Measurements from ENCODE around the gene SLC35C1.
"Not testable (repeated sequence)": the region's sequence is repeated elsewhere in the genome, so short reads cannot be mapped to it uniquely, and the experiment has no call there.

Gene SLC35C1

DNA sequence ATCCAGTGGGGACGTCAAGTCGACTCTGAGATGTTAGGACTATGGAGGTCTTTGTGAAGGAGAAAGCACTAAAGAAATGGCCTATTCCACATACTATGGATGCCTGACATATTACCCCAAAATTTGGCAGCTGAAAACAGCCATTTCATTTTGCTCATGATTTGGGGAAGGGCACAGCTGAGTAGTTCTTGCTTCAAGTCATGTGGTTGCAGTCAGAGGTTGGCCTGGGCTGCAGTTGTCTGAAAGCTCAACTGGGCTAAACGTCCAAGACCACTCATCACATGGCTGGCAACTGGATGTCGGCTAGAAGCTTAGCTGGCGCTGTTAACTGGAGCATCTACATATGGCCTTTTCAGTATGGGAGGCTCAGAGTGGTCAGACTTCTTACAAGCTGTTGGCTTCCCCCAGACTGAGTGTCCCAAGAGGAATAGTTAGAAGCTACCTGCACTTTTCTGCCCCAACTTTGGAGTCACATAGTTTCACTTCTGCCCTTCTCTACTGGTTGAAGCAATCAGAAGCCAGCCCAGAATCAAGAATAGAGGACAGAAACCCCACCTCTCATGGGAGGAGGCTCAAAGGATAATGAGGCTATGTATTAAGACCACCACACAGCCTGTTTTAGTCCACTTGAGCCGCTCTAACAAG, 14.1 kb downstream of the SLC35C1 start:
- Histone ChIP-seq H3K9ac (ENCODE audit: low read length) (no peak overlapping the region), H3K4me1 (ENCODE audit: control insufficient read depth, insufficient read depth, low read length) (no peaks in the 10 kb centered on the region), H3K9me3 (ENCODE audit: control insufficient read depth, low read length) (no peaks in the 10 kb centered on the region), H3K36me3 (ENCODE audit: control insufficient read depth, insufficient read depth, low read length) (no peaks in the 10 kb centered on the region), H3K27me3 (ENCODE audit: control insufficient read depth, insufficient read depth, low read length) (no peaks in the 10 kb centered on the region), H3K4me3 (ENCODE audit: low read length) (no peak overlapping the region)

DNA sequence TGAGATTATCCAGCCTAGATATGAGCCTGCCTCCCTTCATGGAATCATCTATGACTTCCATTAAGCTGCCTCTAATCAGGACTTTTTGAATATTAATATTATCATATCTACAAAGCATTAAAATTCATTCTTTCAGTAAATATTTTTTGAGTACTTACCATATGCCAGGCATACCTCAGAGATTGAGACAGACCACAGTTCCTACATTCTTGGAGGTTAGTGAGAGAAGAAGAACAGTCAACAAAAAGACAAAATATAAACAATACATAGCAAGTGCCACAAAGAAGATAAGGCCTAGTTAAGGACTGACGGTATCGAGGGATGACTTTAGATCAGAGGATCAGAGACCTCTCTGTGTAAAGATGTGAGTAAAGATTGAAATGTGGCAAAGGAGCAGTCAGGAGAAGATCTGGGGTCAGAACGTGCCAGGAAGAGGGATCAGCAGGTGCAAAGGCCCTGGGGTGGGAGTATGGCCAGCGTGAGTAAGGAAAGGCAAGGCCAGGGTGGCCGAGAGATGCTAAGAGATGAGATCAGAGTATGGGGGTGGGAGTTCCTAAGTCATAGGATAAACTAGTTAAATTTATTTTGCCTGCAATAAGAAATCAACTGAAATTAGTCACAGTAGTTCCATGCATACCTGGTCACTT, 15.4 kb downstream of the SLC35C1 start:
- Histone ChIP-seq H3K9ac (ENCODE audit: low read length) (no peak overlapping the region), H3K27me3 (ENCODE audit: control insufficient read depth, insufficient read depth, low read length) (no peaks in the 10 kb centered on the region), H3K9me3 (ENCODE audit: control insufficient read depth, low read length) (no peaks in the 10 kb centered on the region)

DNA sequence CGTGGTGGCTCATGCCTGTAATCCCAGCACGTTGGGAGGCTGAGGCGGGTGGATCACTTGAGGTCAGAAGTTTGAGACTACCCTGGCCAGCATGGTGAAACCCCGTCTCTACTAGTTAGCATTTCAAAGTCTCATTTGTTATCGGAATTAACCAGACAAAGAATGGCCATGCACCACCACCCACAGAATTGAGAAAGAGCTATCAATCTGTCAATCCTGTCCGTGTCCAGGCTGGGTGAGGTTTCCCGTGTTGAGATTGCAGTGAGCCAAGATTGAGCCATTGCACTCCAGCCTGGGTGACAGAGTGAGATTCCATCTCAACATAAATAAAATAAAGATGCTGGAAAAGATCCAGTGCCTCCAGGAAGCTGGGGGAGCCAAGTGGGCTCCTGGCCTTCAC, 21.5 kb downstream of the SLC35C1 start:
- H3K9me3 ChIP-seq (ENCODE audit: control insufficient read depth, low read length); H3K27me3 ChIP-seq (ENCODE audit: control insufficient read depth, insufficient read depth, low read length); H3K36me3 ChIP-seq (ENCODE audit: control insufficient read depth, insufficient read depth, low read length); H3K4me1 ChIP-seq (ENCODE audit: control insufficient read depth, insufficient read depth, low read length); H3K4me3 ChIP-seq (ENCODE audit: low read length); H3K9ac ChIP-seq (ENCODE audit: low read length): not testable (repeated sequence)

More for the DNA sequence above, 15.4 kb downstream of the SLC35C1 start:
- no peak overlapping the region for H3K4me3 ChIP-seq (ENCODE audit: low read length)
- no peaks in the 10 kb centered on the region for H3K36me3 ChIP-seq (ENCODE audit: control insufficient read depth, insufficient read depth, low read length)
- H3K4me1 ChIP-seq (ENCODE audit: control insufficient read depth, insufficient read depth, low read length): no peaks in the 10 kb centered on the region

DNA sequence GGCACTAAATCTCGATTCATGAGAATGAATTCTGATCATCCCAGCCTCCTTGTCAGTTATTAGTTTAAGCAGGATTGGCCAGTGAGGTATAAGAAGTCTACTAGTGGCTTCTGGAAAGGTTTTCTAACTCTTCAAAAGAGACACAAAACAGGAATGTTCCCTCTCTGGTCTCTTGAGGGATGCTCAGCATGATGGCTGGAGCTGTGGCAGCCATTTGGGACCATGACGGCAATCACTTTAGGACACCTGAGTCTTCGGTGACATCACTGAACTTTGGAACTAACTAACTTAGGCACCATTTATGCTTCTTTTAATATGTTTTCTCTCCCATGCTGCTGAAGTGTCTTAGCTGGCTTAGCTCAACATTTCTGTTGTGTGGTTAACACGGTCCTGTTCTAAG, 22.2 kb downstream of the SLC35C1 start:
- Histone ChIP-seq H3K9ac (ENCODE audit: low read length) (no peak overlapping the region), H3K36me3 (ENCODE audit: control insufficient read depth, insufficient read depth, low read length) (no peaks in the 10 kb centered on the region), H3K27me3 (ENCODE audit: control insufficient read depth, insufficient read depth, low read length) (peaks cover 8% of the 10 kb centered on the region)

DNA sequence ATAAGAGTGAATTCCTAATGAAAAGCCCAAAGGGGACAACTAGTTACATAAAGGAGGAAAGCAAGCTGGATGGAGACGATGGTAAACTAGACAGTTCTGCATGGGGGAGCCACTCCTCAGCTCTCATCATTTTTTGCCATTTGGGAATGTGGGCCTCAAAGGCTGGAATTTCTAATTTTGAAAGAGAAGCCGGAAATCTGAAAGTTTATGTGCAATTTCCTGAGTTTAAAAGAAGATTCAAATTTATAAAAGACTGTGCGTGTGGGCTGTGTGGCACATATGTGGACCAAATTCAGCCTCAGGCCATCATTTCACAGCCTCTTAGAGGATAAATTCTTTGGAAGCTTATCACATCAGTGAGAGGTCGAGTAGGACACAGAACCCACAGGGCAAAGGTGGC, 24.0 kb downstream of the SLC35C1 start:
- H3K36me3 ChIP-seq (ENCODE audit: control insufficient read depth, insufficient read depth, low read length): no peaks in the 10 kb centered on the region
- H3K4me3 ChIP-seq (ENCODE audit: low read length): no peak overlapping the region
- no peaks in the 10 kb centered on the region for H3K9me3 ChIP-seq (ENCODE audit: control insufficient read depth, low read length)
- H3K27me3 ChIP-seq (ENCODE audit: control insufficient read depth, insufficient read depth, low read length): peaks cover 8% of the 10 kb centered on the region
- H3K9ac ChIP-seq (ENCODE audit: low read length): no peak overlapping the region
- no peaks in the 10 kb centered on the region for H3K4me1 ChIP-seq (ENCODE audit: control insufficient read depth, insufficient read depth, low read length)

More for the DNA sequence above, 22.2 kb downstream of the SLC35C1 start:
- H3K9me3 ChIP-seq (ENCODE audit: control insufficient read depth, low read length): no peaks in the 10 kb centered on the region
- no peaks in the 10 kb centered on the region for H3K4me1 ChIP-seq (ENCODE audit: control insufficient read depth, insufficient read depth, low read length)
- no peak overlapping the region for H3K4me3 ChIP-seq (ENCODE audit: low read length)

DNA sequence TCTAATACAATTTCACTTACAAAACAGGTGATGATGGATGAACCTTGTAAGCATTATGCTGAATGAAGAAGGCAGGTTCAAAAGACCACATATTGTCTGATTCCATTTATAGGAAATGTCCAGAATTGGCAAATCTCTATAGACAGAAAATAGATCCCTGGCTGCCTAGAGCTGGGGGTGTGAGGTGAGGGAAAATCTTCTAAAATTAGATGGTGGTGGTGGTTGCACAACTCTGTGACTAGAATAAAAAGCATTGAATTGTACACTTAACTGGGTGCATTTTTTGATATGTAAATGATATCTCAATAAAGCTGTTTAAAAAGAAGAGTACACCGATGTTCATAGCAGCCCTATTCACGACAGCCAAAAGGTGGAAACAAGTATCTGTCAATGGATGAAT, 25.6 kb downstream of the SLC35C1 start:
- H3K36me3 ChIP-seq (ENCODE audit: control insufficient read depth, insufficient read depth, low read length): no peaks in the 10 kb centered on the region
- no peaks in the 10 kb centered on the region for H3K4me1 ChIP-seq (ENCODE audit: control insufficient read depth, insufficient read depth, low read length)
- no peaks in the 10 kb centered on the region for H3K9me3 ChIP-seq (ENCODE audit: control insufficient read depth, low read length)
- H3K27me3 ChIP-seq (ENCODE audit: control insufficient read depth, insufficient read depth, low read length): peaks cover 8% of the 10 kb centered on the region
- no peak overlapping the region for H3K4me3 ChIP-seq (ENCODE audit: low read length)
- H3K9ac ChIP-seq (ENCODE audit: low read length): no peak overlapping the region

DNA sequence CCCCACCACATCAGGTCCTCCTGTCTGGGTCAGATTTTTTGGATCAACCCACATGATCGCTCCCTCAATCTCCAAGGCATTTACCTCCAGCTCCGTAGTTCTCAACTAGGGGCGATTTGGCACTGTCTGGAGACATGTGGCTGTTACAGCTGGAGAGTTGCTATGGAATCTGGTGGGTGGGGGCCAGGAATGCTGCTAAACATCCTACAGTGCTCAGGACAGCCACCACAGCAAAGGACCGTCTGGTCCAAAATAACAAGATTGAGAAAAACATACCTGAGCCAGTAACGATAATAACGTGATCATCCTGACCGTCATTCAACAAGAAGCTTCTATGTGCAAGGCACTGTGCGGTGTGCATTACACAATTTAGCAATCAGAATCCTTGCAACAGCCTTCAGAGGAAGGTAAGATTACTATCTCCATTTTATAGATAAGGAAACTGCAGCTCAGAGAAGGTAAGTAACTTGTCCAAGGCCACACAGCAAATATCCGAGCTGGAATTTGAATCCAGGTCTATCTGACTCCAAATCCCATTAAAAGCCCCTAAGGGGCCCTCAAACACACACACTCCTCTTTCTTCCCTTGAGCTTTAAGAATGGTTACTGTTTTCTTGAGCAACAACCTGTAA, 28.0 kb downstream of the SLC35C1 start:
- H3K27me3 ChIP-seq (ENCODE audit: control insufficient read depth, insufficient read depth, low read length): no peaks in the 10 kb centered on the region
- no peak overlapping the region for H3K9ac ChIP-seq (ENCODE audit: low read length)
- no peaks in the 10 kb centered on the region for H3K9me3 ChIP-seq (ENCODE audit: control insufficient read depth, low read length)
- H3K36me3 ChIP-seq (ENCODE audit: control insufficient read depth, insufficient read depth, low read length): no peaks in the 10 kb centered on the region
- H3K4me1 ChIP-seq (ENCODE audit: control insufficient read depth, insufficient read depth, low read length): no peaks in the 10 kb centered on the region
- no peak overlapping the region for H3K4me3 ChIP-seq (ENCODE audit: low read length)

GRCh38 chr11:45833761-45834160, 28.8 kb downstream of the SLC35C1 start:
- no peak overlapping the region for H3K9ac ChIP-seq (ENCODE audit: low read length)

DNA sequence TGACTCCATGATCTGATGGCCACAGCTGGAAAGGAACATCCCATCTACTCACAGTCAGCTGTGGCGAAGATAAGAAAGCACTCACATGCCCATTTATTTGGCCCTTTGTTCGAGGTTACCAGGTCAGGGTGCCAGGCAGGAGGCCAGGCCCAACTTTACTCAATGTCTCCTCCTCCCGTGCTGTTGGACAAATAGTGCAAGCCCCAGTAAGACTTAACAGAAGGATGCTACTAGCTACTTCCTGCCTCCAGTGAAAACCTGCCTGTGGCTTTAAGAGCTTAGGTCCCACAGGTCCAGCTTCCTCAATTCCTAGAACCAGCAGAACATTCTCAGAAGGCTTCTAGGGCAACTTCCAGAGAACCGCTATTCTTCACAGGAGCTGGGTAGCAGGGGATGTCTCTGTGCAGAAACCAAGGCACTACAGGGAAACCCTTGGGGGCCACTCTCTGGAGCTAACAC, 29.4 kb downstream of the SLC35C1 start:
- Histone ChIP-seq H3K9ac (ENCODE audit: low read length) (no peak overlapping the region), H3K4me1 (ENCODE audit: control insufficient read depth, insufficient read depth, low read length) (no peaks in the 10 kb centered on the region), H3K4me3 (ENCODE audit: low read length) (no peak overlapping the region), H3K27me3 (ENCODE audit: control insufficient read depth, insufficient read depth, low read length) (no peaks in the 10 kb centered on the region), H3K9me3 (ENCODE audit: control insufficient read depth, low read length) (no peaks in the 10 kb centered on the region), H3K36me3 (ENCODE audit: control insufficient read depth, insufficient read depth, low read length) (no peaks in the 10 kb centered on the region)

More at GRCh38 chr11:45833761-45834160, 28.8 kb downstream of the SLC35C1 start:
- Histone ChIP-seq H3K4me3 (ENCODE audit: low read length) (no peak overlapping the region), H3K4me1 (ENCODE audit: control insufficient read depth, insufficient read depth, low read length) (no peaks in the 10 kb centered on the region), H3K36me3 (ENCODE audit: control insufficient read depth, insufficient read depth, low read length) (no peaks in the 10 kb centered on the region), H3K9me3 (ENCODE audit: control insufficient read depth, low read length) (no peaks in the 10 kb centered on the region), H3K27me3 (ENCODE audit: control insufficient read depth, insufficient read depth, low read length) (no peaks in the 10 kb centered on the region)

DNA sequence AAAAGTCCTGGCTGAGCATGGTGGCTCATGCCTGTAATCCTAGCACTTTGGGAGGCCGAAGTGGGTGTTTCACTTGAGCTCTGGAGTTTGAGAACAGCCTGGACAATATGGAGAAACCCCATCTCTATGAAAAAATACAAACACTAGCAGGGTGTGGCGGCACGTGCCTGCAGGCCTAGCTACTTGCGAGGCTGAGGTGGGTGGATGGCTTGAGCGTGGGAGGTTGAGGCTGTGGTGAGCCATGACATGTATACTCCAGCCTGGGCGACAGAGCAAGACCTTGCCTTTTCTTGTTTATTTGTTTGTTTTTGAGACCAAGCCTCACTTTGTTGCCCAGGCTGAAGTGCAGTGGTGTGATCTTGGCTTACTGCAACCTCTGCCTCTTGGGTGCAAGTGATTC, 34.3 kb downstream of the SLC35C1 start:
- H3K9ac ChIP-seq (ENCODE audit: low read length): no peak overlapping the region
- peaks cover 4% of the 10 kb centered on the region for H3K4me1 ChIP-seq (ENCODE audit: control insufficient read depth, insufficient read depth, low read length)
- no peaks in the 10 kb centered on the region for H3K9me3 ChIP-seq (ENCODE audit: control insufficient read depth, low read length)
- no peak overlapping the region for H3K4me3 ChIP-seq (ENCODE audit: low read length)
- H3K27me3 ChIP-seq (ENCODE audit: control insufficient read depth, insufficient read depth, low read length): no peaks in the 10 kb centered on the region
- no peaks in the 10 kb centered on the region for H3K36me3 ChIP-seq (ENCODE audit: control insufficient read depth, insufficient read depth, low read length)

DNA sequence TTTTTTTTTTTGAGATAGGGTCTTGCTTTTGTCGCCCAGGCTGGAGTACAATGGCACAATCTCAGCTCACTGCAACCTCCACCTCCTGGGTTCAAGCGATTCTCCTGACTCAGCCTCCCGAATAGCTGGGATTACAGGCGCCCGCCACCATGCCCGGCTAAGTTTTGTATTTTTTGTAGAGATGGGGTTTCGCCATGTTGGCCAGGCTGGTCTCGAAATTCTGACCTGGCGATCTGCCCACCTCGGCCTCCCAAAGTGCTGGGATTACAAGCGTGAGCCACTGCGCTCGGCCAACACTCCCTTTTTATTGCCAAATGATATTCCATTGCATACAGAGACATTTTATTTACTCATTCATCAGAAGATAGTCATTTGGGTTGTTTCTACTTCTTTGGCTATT, 35.3 kb downstream of the SLC35C1 start:
- not testable (repeated sequence) for H3K27me3 ChIP-seq (ENCODE audit: control insufficient read depth, insufficient read depth, low read length); H3K4me3 ChIP-seq (ENCODE audit: low read length); H3K36me3 ChIP-seq (ENCODE audit: control insufficient read depth, insufficient read depth, low read length); H3K9ac ChIP-seq (ENCODE audit: low read length); H3K4me1 ChIP-seq (ENCODE audit: control insufficient read depth, insufficient read depth, low read length); H3K9me3 ChIP-seq (ENCODE audit: control insufficient read depth, low read length)

DNA sequence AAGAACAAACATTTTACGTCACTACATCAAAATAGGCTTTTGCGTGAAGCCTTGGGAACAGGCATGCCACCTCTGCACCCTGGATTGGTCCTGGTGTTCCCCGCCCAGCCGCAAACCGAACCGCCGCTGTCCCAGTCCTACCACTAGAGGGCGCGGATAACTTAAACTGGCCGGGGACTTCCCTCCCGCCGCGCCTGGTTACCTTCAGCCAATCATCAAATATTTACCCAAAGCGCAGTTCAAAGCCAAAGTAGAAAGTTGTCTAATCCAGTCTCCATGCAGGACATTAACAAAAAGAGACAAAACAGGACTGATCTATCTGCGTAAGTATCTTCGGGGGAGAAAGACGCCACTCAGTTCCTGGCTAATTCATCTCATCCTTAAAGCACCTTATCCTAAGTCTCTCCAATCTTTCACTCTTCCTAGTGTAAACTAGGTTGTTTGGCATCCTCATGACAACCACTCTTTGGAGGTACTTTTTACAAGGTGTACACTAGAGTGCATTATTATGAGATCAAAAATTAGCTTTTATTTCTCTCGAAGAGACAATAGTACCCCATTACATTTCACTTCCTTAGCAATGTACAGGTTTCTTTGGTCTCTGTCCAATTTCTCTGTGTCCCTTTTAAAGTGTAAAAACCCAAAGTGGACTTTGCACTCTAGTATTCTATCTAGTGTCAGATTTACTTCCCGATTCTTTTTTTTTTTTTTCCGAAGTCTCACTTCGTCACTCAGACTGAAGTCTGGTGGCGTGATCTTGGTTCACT, 38.4 kb downstream of the SLC35C1 start:
- peak overlapping the region; percentile 56 for H3K9ac ChIP-seq (ENCODE audit: low read length)
- peaks cover 14% of the 10 kb centered on the region for H3K4me1 ChIP-seq (ENCODE audit: control insufficient read depth, insufficient read depth, low read length)
- H3K36me3 ChIP-seq (ENCODE audit: control insufficient read depth, insufficient read depth, low read length): no peaks in the 10 kb centered on the region
- no peak overlapping the region for H3K4me3 ChIP-seq (ENCODE audit: low read length)
- no peaks in the 10 kb centered on the region for H3K9me3 ChIP-seq (ENCODE audit: control insufficient read depth, low read length)
- no peaks in the 10 kb centered on the region for H3K27me3 ChIP-seq (ENCODE audit: control insufficient read depth, insufficient read depth, low read length)

Data from mucosa of stomach (tissue), 1 donor.